Measurements from ENCODE around the gene MCU. TPM values are rescaled to one million over a fixed set of nuclear protein-coding genes. Genes with fewer than 3 reads are reported as not detected.

MCU gene
- total RNA-seq, 1 experiment from 2014 or later: 26.8 TPM

GRCh38 chr10:72729528-72729927 lies 37.6 kb downstream of the MCU start (continued):
- TF ChIP-seq REST (IDR thresholded peaks at IDR 0.05; ENCODE audit: low read depth) (no peak), POLR2AphosphoS5 (IDR thresholded peaks at IDR 0.05; ENCODE audit: low read depth, low read length) (no peak), MAX (IDR thresholded peaks at IDR 0.05) (no peak), CEBPB (IDR thresholded peaks at IDR 0.05; ENCODE audit: low read depth) (no peak), RAD21 (IDR thresholded peaks at IDR 0.05; ENCODE audit: low read depth) (no peak), SRF (IDR thresholded peaks at IDR 0.05; ENCODE audit: low read depth) (no peak), JUND (IDR thresholded peaks at IDR 0.05) (no peak), ELF1 (IDR thresholded peaks at IDR 0.05; ENCODE audit: borderline replicate concordance, low read depth) (no peak), TCF7L2 (IDR thresholded peaks at IDR 0.05; ENCODE audit: borderline replicate concordance, extremely low read depth, insufficient read depth, insufficient read length) (no peak)

GRCh38 chr10:72730479-72730878 lies 38.5 kb downstream of the MCU start:
- Histone ChIP-seq H3K9me3 (ENCODE audit: control insufficient read depth in 1 of 2, insufficient read depth in 1 of 2, low read depth in 1 of 2, low read length in 2 of 2) (no peaks in the 10 kb centered on the region), H4K20me1 (ENCODE audit: insufficient read depth) (peaks cover 7% of the 10 kb centered on the region; the same call in 1 of the 2 replicates), H3K4me2 (ENCODE audit: low read length) (peak overlapping the region; percentile 35), H3K9me2 (ENCODE audit: insufficient read depth) (no peaks in the 10 kb centered on the region), H3K79me2 (ENCODE audit: insufficient read depth, low read length) (peaks cover 25% of the 10 kb centered on the region), H3K4me3 (replicated peaks in 1 of 2; ENCODE audit: low read depth in 1 of 2, low read length in 2 of 2) (no peak overlapping the region), H3K27ac (ENCODE audit: low read depth, low read length) (no peak overlapping the region), H3K36me3 (ENCODE audit: control insufficient read depth in 1 of 2, insufficient read depth in 2 of 2, low read length in 2 of 2) (no peaks in the 10 kb centered on the region), H2AFZ (ENCODE audit: low read depth, low read length, poor library complexity, severe bottlenecking) (no peak overlapping the region), H3K9ac (ENCODE audit: low read length) (no peak overlapping the region), H3K4me1 (ENCODE audit: control insufficient read depth in 1 of 2, insufficient read depth in 2 of 2, low read length in 2 of 2) (peaks cover 9 to 18% of the 10 kb centered on the region in 2 experiments; a peak in 3 of 4 replicates), H3K27me3 (ENCODE audit: insufficient read depth, low read length) (no peaks in the 10 kb centered on the region)
- no peak for DNase-seq (ENCODE audit: low read depth, low spot score)
- RAD21 ChIA-PET (ENCODE audit: low non-redundant PET in 1 of 2, low total read pairs in 2 of 2, uncharacterized antibody in 2 of 2, unreplicated experiment in 2 of 2): no interaction called here
- BruUV-seq (replicated peaks): no TSS peak
- CTCF ChIA-PET: no interaction called here
- peak; percentile 50; the same call in 1 of the 2 replicates for TF ChIP-seq EGR1 (IDR thresholded peaks at IDR 0.05; ENCODE audit: low read depth)
- peak; percentile 18; the same call in 1 of the 2 replicates for TF ChIP-seq FOSL1 (IDR thresholded peaks at IDR 0.05; ENCODE audit: low read depth)
- no peak for TF ChIP-seq CBX3 (IDR thresholded peaks at IDR 0.05; ENCODE audit: low read depth)
- intact Hi-C loops (cut with micrococcal nuclease): no loop called here
- no peak for ATAC-seq
- POLR2A ChIA-PET: no interaction called here

Measured in HCT116 (cell line).